Panc1 (cell line): ENCODE data around the gene CHST5. TPM values are rescaled to one million over a fixed set of nuclear protein-coding genes. Genes with fewer than 3 reads are reported as not detected.

ENCODE experiments used
- ATAC-seq: fragments of 200-7000 bp; cut with Tn5 transposase; 2 replicates; pipeline ENCODE4 v1.9.1; 2020; ENCODE audit warnings: mild to moderate bottlenecking, moderate library complexity
- BruUV-seq: library from RNA; stranded (reverse); fragments of 400-500 nt; replicated peaks from 2 replicates; lab custom pipeline; 2021; lab: Mats Ljungman, UMichigan
- CTCF ChIA-PET: fragments of 300-600 bp; sonication (Branson Sonifier 250); formaldehyde crosslinking; loops from one replicate; lab custom pipeline; 2022; ENCODE audit warnings: antibody characterized with exemption; lab: Charles Lee
- POLR2A ChIA-PET: fragments of 300-600 bp; sonication (Branson Sonifier 250); formaldehyde crosslinking; loops from one replicate; lab custom pipeline; 2022; ENCODE audit warnings: antibody characterized with exemption; lab: Charles Lee
- DNase-seq: peaks from one replicate; pipeline ENCODE4 v3.0.0-alpha.2; 2010; ENCODE audit warnings: low read depth, low spot score
- H3K27ac ChIP-seq: 2 replicates; pipeline ENCODE4 v1.5.1; 2011; ENCODE audit warnings: mild to moderate bottlenecking, low read length, inconsistent platforms
- H3K27me3 ChIP-seq: fragments of 200-500 bp; sonication (Bioruptor generic); 2 replicates; pipeline ENCODE4 v1.6.0; 2014; ENCODE audit warnings: low read length, inconsistent platforms; ENCODE audit not compliant: control insufficient read depth, insufficient read depth
- H3K36me3 ChIP-seq: fragments of 200-500 bp; sonication (Bioruptor generic); 2 replicates; pipeline ENCODE4 v1.5.1; 2014; ENCODE audit warnings: inconsistent platforms, mild to moderate bottlenecking, low read length, moderate library complexity; ENCODE audit not compliant: control insufficient read depth, insufficient read depth
- H3K4me1 ChIP-seq: 2 replicates; pipeline ENCODE4 v1.5.1; 2011; ENCODE audit warnings: inconsistent platforms, mild to moderate bottlenecking, low read length, moderate library complexity; ENCODE audit not compliant: control insufficient read depth, insufficient read depth
- H3K4me3 ChIP-seq, 2 experiments: 2 replicates each; pipeline ENCODE4 v1.5.1; 2011 to 2012; ENCODE audit warnings: low read depth in 2 of 2, low read length in 2 of 2, mild to moderate bottlenecking in 2 of 2, inconsistent platforms in 1 of 2, moderate library complexity in 1 of 2
- H3K9me3 ChIP-seq: fragments of 200-500 bp; sonication (Bioruptor generic); 2 replicates; pipeline ENCODE4 v1.5.1; 2014; ENCODE audit warnings: low read depth, mild to moderate bottlenecking, inconsistent platforms, low read length, moderate library complexity; ENCODE audit not compliant: control insufficient read depth, insufficient read depth
- CTCF ChIP-seq: fragments of 450-650 bp; IDR thresholded peaks from 2 replicates; pipeline ENCODE4 v1.5.1; 2017; ENCODE audit warnings: mild to moderate bottlenecking
- POLR2AphosphoS5 ChIP-seq: IDR thresholded peaks from 2 replicates; pipeline ENCODE4 v1.6.1; 2012; ENCODE audit warnings: mild to moderate bottlenecking, low read depth, low read length, moderate library complexity
- SIN3A ChIP-seq: IDR thresholded peaks from 2 replicates; pipeline ENCODE4 v1.6.1; 2012; ENCODE audit warnings: low read depth, mild to moderate bottlenecking, low read length, moderate library complexity, borderline replicate concordance; ENCODE audit not compliant: insufficient read depth
- TCF7L2 ChIP-seq: IDR thresholded peaks from 2 replicates; pipeline ENCODE4 v1.6.1; 2011; ENCODE audit warnings: mild to moderate bottlenecking, low read depth, low read length, inconsistent platforms
- in situ Hi-C: cut with HindIII; loops from 2 replicates; pipeline ENCODE4 v1.10.0; 2016; ENCODE audit warnings: low sequenced_read_pairs, low pct_unique_long_range_greater_than_20kb
- intact Hi-C: fragments of 100-400 bp; cut with micrococcal nuclease; formaldehyde crosslinking; loops from one replicate; pipeline ENCODE4 v1.10.0; 2022; ENCODE audit not compliant: unreplicated experiment
- total RNA-seq: library from RNA; stranded (reverse); gene quantifications from one replicate; pipeline ENCODE4 v1.2.1, GENCODE V29; 2021; ENCODE audit not compliant: unreplicated experiment
- TF ChIP-seq, protein P1 (sequence below), 2 experiments: IDR thresholded peaks; 2 replicates each; pipeline ENCODE4 v1.6.1; 2011 to 2012; ENCODE audit warnings: low read depth in 2 of 2, control low read depth in 1 of 2, low read length in 1 of 2, mild to moderate bottlenecking in 1 of 2, moderate library complexity in 1 of 2; ENCODE audit not compliant: insufficient read depth in 1 of 2

The CHST5 gene
- total RNA-seq, 1 experiment from 2014 or later = 0.15 TPM

GRCh38 chr16:75579281-75579834 lies 43.5 kb upstream of the CHST5 start:
- DNase-seq (no peak), ATAC-seq (no peak)
- Histone ChIP-seq H3K36me3 (no peaks in the 10 kb centered on the region; the same call in 1 of the 2 replicates), H3K27me3 (no peaks in the 10 kb centered on the region), H3K4me3 (no peak overlapping the region), H3K4me1 (no peaks in the 10 kb centered on the region), H3K27ac (no peak overlapping the region), H3K9me3 (no peaks in the 10 kb centered on the region)
- ChIA-PET CTCF (interaction anchor here (0.6 kb wide), 1 partner anchor 29 kb away, joined by 5 read pairs; no protein-coding TSS in a partner anchor), POLR2A (no interaction called here)
- BruUV-seq = no TSS peak
- intact Hi-C loops (no loop called here), in situ Hi-C loops (no loop called here)
- TF ChIP-seq, protein P1, sequence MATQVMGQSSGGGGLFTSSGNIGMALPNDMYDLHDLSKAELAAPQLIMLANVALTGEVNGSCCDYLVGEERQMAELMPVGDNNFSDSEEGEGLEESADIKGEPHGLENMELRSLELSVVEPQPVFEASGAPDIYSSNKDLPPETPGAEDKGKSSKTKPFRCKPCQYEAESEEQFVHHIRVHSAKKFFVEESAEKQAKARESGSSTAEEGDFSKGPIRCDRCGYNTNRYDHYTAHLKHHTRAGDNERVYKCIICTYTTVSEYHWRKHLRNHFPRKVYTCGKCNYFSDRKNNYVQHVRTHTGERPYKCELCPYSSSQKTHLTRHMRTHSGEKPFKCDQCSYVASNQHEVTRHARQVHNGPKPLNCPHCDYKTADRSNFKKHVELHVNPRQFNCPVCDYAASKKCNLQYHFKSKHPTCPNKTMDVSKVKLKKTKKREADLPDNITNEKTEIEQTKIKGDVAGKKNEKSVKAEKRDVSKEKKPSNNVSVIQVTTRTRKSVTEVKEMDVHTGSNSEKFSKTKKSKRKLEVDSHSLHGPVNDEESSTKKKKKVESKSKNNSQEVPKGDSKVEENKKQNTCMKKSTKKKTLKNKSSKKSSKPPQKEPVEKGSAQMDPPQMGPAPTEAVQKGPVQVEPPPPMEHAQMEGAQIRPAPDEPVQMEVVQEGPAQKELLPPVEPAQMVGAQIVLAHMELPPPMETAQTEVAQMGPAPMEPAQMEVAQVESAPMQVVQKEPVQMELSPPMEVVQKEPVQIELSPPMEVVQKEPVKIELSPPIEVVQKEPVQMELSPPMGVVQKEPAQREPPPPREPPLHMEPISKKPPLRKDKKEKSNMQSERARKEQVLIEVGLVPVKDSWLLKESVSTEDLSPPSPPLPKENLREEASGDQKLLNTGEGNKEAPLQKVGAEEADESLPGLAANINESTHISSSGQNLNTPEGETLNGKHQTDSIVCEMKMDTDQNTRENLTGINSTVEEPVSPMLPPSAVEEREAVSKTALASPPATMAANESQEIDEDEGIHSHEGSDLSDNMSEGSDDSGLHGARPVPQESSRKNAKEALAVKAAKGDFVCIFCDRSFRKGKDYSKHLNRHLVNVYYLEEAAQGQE (IDR thresholded peaks at IDR 0.05; ENCODE audit: insufficient read depth in 1 of 2, low read depth in 2 of 2, low read length in 1 of 2) = no peak
- no peak for TF ChIP-seq TCF7L2
- no peak for TF ChIP-seq SIN3A
- no peak for TF ChIP-seq CTCF
- TF ChIP-seq POLR2AphosphoS5 = no peak

DNA sequence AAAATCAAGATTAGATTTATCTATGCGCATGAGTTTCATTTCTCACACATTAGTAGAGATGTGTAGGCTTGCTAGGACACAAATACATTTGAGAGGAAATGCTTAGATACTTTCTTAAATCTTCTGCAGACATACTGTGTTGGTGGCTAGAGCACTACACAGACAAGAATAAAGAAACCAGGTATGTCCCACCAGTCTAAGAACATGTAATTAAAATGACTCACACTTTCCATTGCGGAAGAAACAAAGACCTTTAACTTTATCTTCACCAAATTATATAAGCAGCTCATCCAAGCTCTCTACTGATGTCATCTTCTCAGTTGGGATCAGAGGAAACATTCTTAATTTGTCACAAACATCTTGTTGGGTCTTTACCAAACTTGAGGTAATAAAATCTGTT lies 42.8 kb upstream of the CHST5 start:
- DNase-seq (no peak), ATAC-seq (no peak)
- intact Hi-C loops = no loop called here
- H3K27ac ChIP-seq = no peak overlapping the region
- ChIA-PET CTCF (interaction anchor here (0.6 kb wide), 1 partner anchor 28 kb away, joined by 5 read pairs; no protein-coding TSS in a partner anchor), POLR2A (no interaction called here)
- no peaks in the 10 kb centered on the region for H3K27me3 ChIP-seq
- no peaks in the 10 kb centered on the region for H3K4me1 ChIP-seq
- H3K9me3 ChIP-seq = no peaks in the 10 kb centered on the region
- H3K4me3 ChIP-seq = no peak overlapping the region
- no peak for TF ChIP-seq SIN3A
- no peak for TF ChIP-seq POLR2AphosphoS5
- no peak for TF ChIP-seq CTCF
- TF ChIP-seq, protein P1 (IDR thresholded peaks at IDR 0.05; ENCODE audit: insufficient read depth in 1 of 2, low read depth in 2 of 2, low read length in 1 of 2) = no peak
- no peak for TF ChIP-seq TCF7L2
- no peaks in the 10 kb centered on the region; the same call in 1 of the 2 replicates for H3K36me3 ChIP-seq
- in situ Hi-C loops = no loop called here
- no TSS peak for BruUV-seq
